SHP77 treated with DMSO at 0.1 percent for 48 hours (cell line): Measurements from ENCODE around the gene RBM33.
"Not testable (repeated sequence)": the region's sequence is repeated elsewhere in the genome, so short reads cannot be mapped to it uniquely, and the experiment has no call there.

Source experiments
- DNase-seq: peaks from one replicate; lab custom pipeline; 2025; lab: John Stamatoyannopoulos, UW

Gene RBM33

GRCh38 chr7:155690655-155691054 lies 46.2 kb downstream of the RBM33 start:
- not testable (repeated sequence) for DNase-seq

GRCh38 chr7:155692317-155692716 lies 47.9 kb downstream of the RBM33 start:
- no peak for DNase-seq

GRCh38 chr7:155693826-155694225 lies 49.4 kb downstream of the RBM33 start:
- no peak for DNase-seq

GRCh38 chr7:155694851-155695250 lies 50.4 kb downstream of the RBM33 start:
- DNase-seq = no peak

- DNase-seq = no peak
Measured at GRCh38 chr7:155696747-155697146, 52.3 kb downstream of the RBM33 start.

GRCh38 chr7:155698633-155699032 lies 54.2 kb downstream of the RBM33 start:
- DNase-seq = no peak

GRCh38 chr7:155699180-155699579 lies 54.7 kb downstream of the RBM33 start:
- DNase-seq = no peak

- no peak for DNase-seq
Measured at GRCh38 chr7:155700847-155701246, 56.4 kb downstream of the RBM33 start.

- no peak for DNase-seq
Measured at GRCh38 chr7:155701972-155702544, 57.6 kb downstream of the RBM33 start.

- no peak for DNase-seq
Measured at GRCh38 chr7:155702616-155703015, 58.2 kb downstream of the RBM33 start.

- no peak for DNase-seq
Measured at GRCh38 chr7:155705623-155706360, 61.3 kb downstream of the RBM33 start.

GRCh38 chr7:155706376-155706775 lies 61.9 kb downstream of the RBM33 start:
- no peak for DNase-seq

- no peak for DNase-seq
Measured at GRCh38 chr7:155709453-155709852, 65.0 kb downstream of the RBM33 start.

GRCh38 chr7:155710031-155710430 lies 65.6 kb downstream of the RBM33 start:
- no peak for DNase-seq

- DNase-seq = no peak
Measured at GRCh38 chr7:155710530-155710929, 66.1 kb downstream of the RBM33 start.

- no peak for DNase-seq
Measured at GRCh38 chr7:155711081-155711480, 66.6 kb downstream of the RBM33 start.

GRCh38 chr7:155713384-155713783 lies 68.9 kb downstream of the RBM33 start:
- DNase-seq = no peak

- DNase-seq = no peak
Measured at GRCh38 chr7:155714702-155715101, 70.2 kb downstream of the RBM33 start.

GRCh38 chr7:155715111-155715805 lies 70.8 kb downstream of the RBM33 start:
- no peak for DNase-seq

GRCh38 chr7:155717010-155717744 lies 72.7 kb downstream of the RBM33 start:
- no peak for DNase-seq

GRCh38 chr7:155721056-155721455 lies 76.6 kb downstream of the RBM33 start:
- no peak for DNase-seq

GRCh38 chr7:155722118-155722517 lies 77.7 kb downstream of the RBM33 start:
- DNase-seq = no peak

GRCh38 chr7:155722936-155723335 lies 78.5 kb downstream of the RBM33 start:
- no peak for DNase-seq
